MM.1S (cell line): Measurements from ENCODE around the gene ITGB2.

Experiments used
- DNase-seq: peaks from one replicate; pipeline ENCODE4 v3.0.0-alpha.2; 2015
- H2AFZ ChIP-seq: fragments of 300-600 bp; sonication (generic); 2 replicates; pipeline ENCODE4 v1.6.0; 2016; ENCODE audit warnings: antibody characterized with exemption, low read length
- H3F3A ChIP-seq: fragments of 300-600 bp; sonication (generic); 2 replicates; pipeline ENCODE4 v1.6.1; 2016; ENCODE audit warnings: mild to moderate bottlenecking, antibody characterized with exemption, low read length, moderate library complexity, mixed read lengths; ENCODE audit not compliant: insufficient read depth
- H3K27ac ChIP-seq: fragments of 300-600 bp; sonication (generic); 2 replicates; pipeline ENCODE4 v1.5.1; 2016; ENCODE audit warnings: mild to moderate bottlenecking, low read length
- H3K27me3 ChIP-seq: fragments of 300-600 bp; sonication (generic); replicated peaks from 2 replicates; pipeline ENCODE4 v1.6.0; 2016; ENCODE audit warnings: low read length; ENCODE audit not compliant: insufficient read depth
- H3K36me3 ChIP-seq: fragments of 300-600 bp; sonication (generic); replicated peaks from 2 replicates; pipeline ENCODE4 v1.6.1; 2016; ENCODE audit warnings: mild to moderate bottlenecking, low read length, mixed read lengths; ENCODE audit not compliant: insufficient read depth
- H3K4me1 ChIP-seq: fragments of 300-600 bp; sonication (generic); 2 replicates; pipeline ENCODE4 v1.6.1; 2016; ENCODE audit warnings: low read length, mixed read lengths
- H3K4me2 ChIP-seq: fragments of 300-600 bp; sonication (generic); 2 replicates; pipeline ENCODE4 v1.6.0; 2016; ENCODE audit warnings: low read depth, low read length
- H3K4me3 ChIP-seq: fragments of 300-600 bp; sonication (generic); 2 replicates; pipeline ENCODE4 v1.5.1; 2016; ENCODE audit warnings: low read length, mixed read lengths
- H3K79me2 ChIP-seq: fragments of 300-600 bp; sonication (generic); 2 replicates; pipeline ENCODE4 v1.6.1; 2016; ENCODE audit warnings: mixed run types, low read length, mixed read lengths
- H3K9ac ChIP-seq: fragments of 300-600 bp; sonication (generic); 2 replicates; pipeline ENCODE4 v1.6.1; 2016; ENCODE audit warnings: low read length, mixed read lengths
- H3K9me2 ChIP-seq: fragments of 300-600 bp; sonication (generic); replicated peaks from 2 replicates; pipeline ENCODE4 v1.6.1; 2016; ENCODE audit warnings: mild to moderate bottlenecking, low read length, mixed read lengths; ENCODE audit not compliant: insufficient read depth
- H3K9me3 ChIP-seq: fragments of 300-600 bp; sonication (generic); replicated peaks from 2 replicates; pipeline ENCODE4 v1.6.1; 2016; ENCODE audit warnings: mild to moderate bottlenecking, low read length, mixed read lengths; ENCODE audit not compliant: insufficient read depth
- H4K20me1 ChIP-seq: fragments of 300-600 bp; sonication (generic); 2 replicates; pipeline ENCODE4 v1.6.1; 2016; ENCODE audit warnings: mild to moderate bottlenecking, low read length, moderate library complexity, mixed read lengths; ENCODE audit not compliant: insufficient read depth
- EZH2 ChIP-seq: fragments of 300-600 bp; sonication (generic); optimal IDR thresholded peaks from 2 replicates; pipeline ENCODE3; 2017; ENCODE audit warnings: low read depth, mild to moderate bottlenecking, antibody characterized with exemption, low read length, mixed read lengths
- EZH2phosphoT487 ChIP-seq: fragments of 300-600 bp; sonication (generic); IDR thresholded peaks from 2 replicates; pipeline ENCODE4 v1.6.1; 2018; ENCODE audit warnings: antibody characterized with exemption, low read length
- TF ChIP-seq, protein P1 (sequence below): fragments of 300-600 bp; sonication (generic); IDR thresholded peaks from 2 replicates; pipeline ENCODE4 v1.5.1; 2016; ENCODE audit warnings: antibody characterized with exemption, low read length, mixed read lengths

Gene ITGB2

DNA sequence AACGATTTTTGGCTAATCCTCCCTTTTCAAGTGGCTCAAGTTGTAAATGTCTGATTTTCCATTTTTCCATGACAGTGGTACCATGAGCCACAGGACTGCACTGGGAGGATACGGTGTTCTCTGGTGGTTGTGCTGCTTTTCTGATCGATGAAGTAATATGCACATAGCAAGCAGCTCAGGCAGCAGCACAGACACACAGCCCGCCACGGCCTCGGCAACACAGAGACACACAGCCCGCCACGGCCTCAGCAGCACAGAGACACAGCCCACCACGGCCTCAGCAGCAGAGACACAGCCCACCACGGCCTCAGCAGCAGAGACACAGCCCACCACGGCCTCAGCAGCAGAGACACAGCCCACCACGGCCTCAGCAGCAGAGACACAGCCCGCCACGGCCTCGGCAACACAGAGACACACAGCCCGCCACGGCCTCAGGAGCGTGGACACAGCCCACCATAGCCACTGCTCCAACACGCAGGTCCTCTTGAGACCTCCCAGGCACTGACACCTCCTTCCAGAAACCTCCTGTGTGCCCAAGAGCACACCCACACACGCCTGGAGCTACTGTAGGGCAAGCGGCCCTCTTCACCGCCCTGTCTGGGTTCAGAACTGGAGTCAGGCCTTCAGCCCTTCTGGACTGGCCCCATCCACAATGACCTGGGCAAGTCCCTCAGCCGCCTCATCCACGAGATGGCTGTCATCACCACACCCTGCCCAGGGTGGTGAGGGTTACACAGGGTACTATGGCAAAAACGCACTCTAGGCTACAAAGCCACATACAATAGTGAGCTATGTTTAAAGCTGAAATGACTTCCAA is 57.6 kb downstream of the ITGB2 start:
- no peaks in the 10 kb centered on the region for H3K9me2 ChIP-seq
- no peak overlapping the region for H2AFZ ChIP-seq
- H3K4me1 ChIP-seq, result peaks cover 10% of the 10 kb centered on the region
- H4K20me1 ChIP-seq, result no peaks in the 10 kb centered on the region
- H3K27me3 ChIP-seq, result no peaks in the 10 kb centered on the region
- H3K79me2 ChIP-seq, result peaks cover 69% of the 10 kb centered on the region
- H3F3A ChIP-seq, result no peaks in the 10 kb centered on the region
- no peaks in the 10 kb centered on the region for H3K9me3 ChIP-seq
- no peak overlapping the region for H3K4me3 ChIP-seq
- no peak overlapping the region for H3K9ac ChIP-seq
- no peak for TF ChIP-seq EZH2phosphoT487
- TF ChIP-seq EZH2, result no peak
- TF ChIP-seq, protein P1, sequence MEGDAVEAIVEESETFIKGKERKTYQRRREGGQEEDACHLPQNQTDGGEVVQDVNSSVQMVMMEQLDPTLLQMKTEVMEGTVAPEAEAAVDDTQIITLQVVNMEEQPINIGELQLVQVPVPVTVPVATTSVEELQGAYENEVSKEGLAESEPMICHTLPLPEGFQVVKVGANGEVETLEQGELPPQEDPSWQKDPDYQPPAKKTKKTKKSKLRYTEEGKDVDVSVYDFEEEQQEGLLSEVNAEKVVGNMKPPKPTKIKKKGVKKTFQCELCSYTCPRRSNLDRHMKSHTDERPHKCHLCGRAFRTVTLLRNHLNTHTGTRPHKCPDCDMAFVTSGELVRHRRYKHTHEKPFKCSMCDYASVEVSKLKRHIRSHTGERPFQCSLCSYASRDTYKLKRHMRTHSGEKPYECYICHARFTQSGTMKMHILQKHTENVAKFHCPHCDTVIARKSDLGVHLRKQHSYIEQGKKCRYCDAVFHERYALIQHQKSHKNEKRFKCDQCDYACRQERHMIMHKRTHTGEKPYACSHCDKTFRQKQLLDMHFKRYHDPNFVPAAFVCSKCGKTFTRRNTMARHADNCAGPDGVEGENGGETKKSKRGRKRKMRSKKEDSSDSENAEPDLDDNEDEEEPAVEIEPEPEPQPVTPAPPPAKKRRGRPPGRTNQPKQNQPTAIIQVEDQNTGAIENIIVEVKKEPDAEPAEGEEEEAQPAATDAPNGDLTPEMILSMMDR, result no peak
- no peak overlapping the region for H3K4me2 ChIP-seq
- no peak for DNase-seq
- no peaks in the 10 kb centered on the region for H3K36me3 ChIP-seq
- no peak overlapping the region for H3K27ac ChIP-seq

DNA sequence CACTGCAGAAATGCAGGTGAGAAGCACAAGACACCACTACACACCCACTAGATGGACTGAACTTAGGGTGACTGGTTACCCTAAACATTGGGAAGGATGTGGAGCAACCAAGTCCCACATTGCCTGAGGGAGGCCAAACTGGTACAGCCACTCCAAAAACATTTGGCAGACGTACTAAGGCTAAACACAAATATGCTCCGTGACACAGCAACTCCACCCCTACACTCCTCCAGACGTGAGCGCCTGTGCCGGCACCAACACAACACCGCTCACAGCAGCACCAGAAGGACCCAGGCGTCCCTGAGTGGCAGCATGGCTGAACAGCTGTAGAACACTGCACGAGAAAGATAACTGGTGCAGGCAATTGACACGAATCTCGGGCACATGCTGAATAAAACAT is 61.9 kb downstream of the ITGB2 start:
- H3K9me2 ChIP-seq, result no peaks in the 10 kb centered on the region
- no peak overlapping the region for H3K27ac ChIP-seq
- no peak overlapping the region for H2AFZ ChIP-seq
- H3K4me3 ChIP-seq, result no peak overlapping the region
- TF ChIP-seq, protein P1, result no peak
- TF ChIP-seq EZH2phosphoT487 (no peak), EZH2 (no peak)
- H3F3A ChIP-seq, result no peaks in the 10 kb centered on the region
- H3K9ac ChIP-seq, result no peak overlapping the region
- H3K36me3 ChIP-seq, result no peaks in the 10 kb centered on the region
- H3K79me2 ChIP-seq, result peaks cover 36% of the 10 kb centered on the region
- no peak overlapping the region for H3K4me2 ChIP-seq
- H3K4me1 ChIP-seq, result no peaks in the 10 kb centered on the region
- H3K9me3 ChIP-seq, result no peaks in the 10 kb centered on the region
- no peak for DNase-seq
- H3K27me3 ChIP-seq, result no peaks in the 10 kb centered on the region
- H4K20me1 ChIP-seq, result no peaks in the 10 kb centered on the region

DNA sequence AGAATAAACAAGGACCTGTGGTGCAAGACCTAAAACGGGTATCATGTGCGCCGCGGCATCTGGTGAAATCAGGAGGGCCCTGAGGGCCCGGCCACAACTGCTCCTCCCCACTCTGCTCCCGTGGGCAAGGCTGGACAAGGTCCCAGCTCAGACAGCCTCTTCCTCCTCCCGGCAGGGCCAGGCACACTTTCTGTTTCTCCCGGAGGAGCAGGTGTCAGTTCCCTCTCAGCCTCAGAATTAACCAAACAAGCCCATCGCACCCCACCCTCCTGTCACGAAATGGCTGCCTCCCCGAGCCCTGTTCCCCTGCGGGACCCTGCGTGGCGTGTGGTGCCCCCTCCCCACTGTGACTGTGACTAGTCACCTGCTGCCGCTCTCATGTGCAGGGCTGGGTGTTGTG is 62.4 kb downstream of the ITGB2 start:
- Histone ChIP-seq H3K4me3 (no peak overlapping the region), H3K9me2 (no peaks in the 10 kb centered on the region), H3K27me3 (no peaks in the 10 kb centered on the region), H3K9me3 (no peaks in the 10 kb centered on the region), H3K4me1 (no peaks in the 10 kb centered on the region), H3K36me3 (no peaks in the 10 kb centered on the region), H2AFZ (no peak overlapping the region), H4K20me1 (no peaks in the 10 kb centered on the region), H3K79me2 (peaks cover 32% of the 10 kb centered on the region), H3K9ac (no peak overlapping the region), H3K4me2 (no peak overlapping the region), H3K27ac (no peak overlapping the region), H3F3A (no peaks in the 10 kb centered on the region)
- DNase-seq, result no peak
- TF ChIP-seq EZH2, result no peak
- no peak for TF ChIP-seq EZH2phosphoT487
- TF ChIP-seq, protein P1, result no peak
